HCT116 (cell line): Measurements from ENCODE around the gene THG1L. TPM values are rescaled to one million over a fixed set of nuclear protein-coding genes. Genes with fewer than 3 reads are reported as not detected.

ENCODE experiments used
- ATAC-seq: fragments of 200-7000 bp; cut with Tn5 transposase; 2 replicates; pipeline ENCODE4 v1.9.1; 2020; ENCODE audit warnings: mild to moderate bottlenecking, moderate library complexity
- BruUV-seq: library from RNA; stranded (reverse); fragments of 400-500 nt; replicated peaks from 2 replicates; lab custom pipeline; 2021; lab: Mats Ljungman, UMichigan
- CTCF ChIA-PET: fragments of 300-600 bp; sonication (Branson Sonifier 250); formaldehyde crosslinking; loops from one replicate; lab custom pipeline; 2021; ENCODE audit warnings: antibody characterized with exemption; lab: Charles Lee
- POLR2A ChIA-PET: fragments of 300-600, 350-600 bp; sonication (Branson Sonifier 250); formaldehyde crosslinking; loops from one replicate; lab custom pipeline; 2021; ENCODE audit warnings: antibody characterized with exemption; lab: Charles Lee
- RAD21 ChIA-PET, 2 experiments: fragments of 300-600 bp; sonication (Branson Sonifier 250); formaldehyde crosslinking; loops; one replicate each; lab custom pipeline; 2023; ENCODE audit warnings: low total read pairs in 2 of 2; ENCODE audit not compliant: uncharacterized antibody in 2 of 2, unreplicated experiment in 2 of 2, low non-redundant PET in 1 of 2; lab: Charles Lee
- DNase-seq: peaks from one replicate; pipeline ENCODE4 v3.0.0-alpha.2; 2010; ENCODE audit warnings: low read depth, low spot score
- H2AFZ ChIP-seq: fragments of 200-600 bp; shearing (Covaris generic), sonication (generic); 2 replicates; pipeline ENCODE4 v1.6.1; 2017; ENCODE audit warnings: low read depth, mixed run types, mixed read lengths, antibody characterized with exemption, low read length; ENCODE audit not compliant: poor library complexity, severe bottlenecking
- H3K27ac ChIP-seq: 2 replicates; pipeline ENCODE4 v1.5.1; 2012; ENCODE audit warnings: low read depth, low read length
- H3K27me3 ChIP-seq: fragments of 200-600 bp; sonication (generic); 2 replicates; pipeline ENCODE4 v1.6.1; 2016; ENCODE audit warnings: mixed run types, low read length, mixed read lengths; ENCODE audit not compliant: insufficient read depth
- H3K36me3 ChIP-seq, 2 experiments: fragments of 200-500 bp in 1 of 2; fragments of 200-600 bp in 1 of 2; sonication (Bioruptor generic) in 1 of 2; sonication (generic) in 1 of 2; 2 replicates each; pipeline versions ENCODE4 v1.5.1 to v1.6.1; 2014 to 2016; ENCODE audit warnings: low read length in 2 of 2, inconsistent platforms in 1 of 2, mixed read lengths in 1 of 2, mixed run types in 1 of 2; ENCODE audit not compliant: insufficient read depth in 2 of 2, control insufficient read depth in 1 of 2
- H3K4me1 ChIP-seq, 2 experiments: fragments of 200-600 bp in 1 of 2; sonication (generic) in 1 of 2; 2 replicates each; pipeline versions ENCODE4 v1.5.1 to v1.6.1; 2012 to 2017; ENCODE audit warnings: low read length in 2 of 2, inconsistent platforms in 1 of 2, mild to moderate bottlenecking in 1 of 2, mixed read lengths in 1 of 2, mixed run types in 1 of 2, moderate library complexity in 1 of 2; ENCODE audit not compliant: insufficient read depth in 2 of 2, control insufficient read depth in 1 of 2
- H3K4me2 ChIP-seq: fragments of 200-600 bp; sonication (generic); 2 replicates; pipeline ENCODE4 v1.6.1; 2017; ENCODE audit warnings: mixed run types, low read length, mixed read lengths
- H3K4me3 ChIP-seq, 2 experiments: fragments of 200-600 bp in 1 of 2; sonication (generic) in 1 of 2; replicated peaks in 1 of 2; 2 replicates each; pipeline ENCODE4 v1.5.1; 2011 to 2016; ENCODE audit warnings: low read length in 2 of 2, control low read depth in 1 of 2, low read depth in 1 of 2, mild to moderate bottlenecking in 1 of 2, mixed read lengths in 1 of 2, mixed run types in 1 of 2
- H3K79me2 ChIP-seq: fragments of 200-600 bp; sonication (generic); 2 replicates; pipeline ENCODE4 v1.6.1; 2017; ENCODE audit warnings: mild to moderate bottlenecking, mixed run types, low read length, moderate library complexity, mixed read lengths; ENCODE audit not compliant: insufficient read depth
- H3K9ac ChIP-seq: fragments of 200-600 bp; sonication (generic); 2 replicates; pipeline ENCODE4 v1.6.1; 2016; ENCODE audit warnings: low read length, mixed read lengths
- H3K9me2 ChIP-seq: fragments of 200-600 bp; sonication (generic), shearing (Covaris generic); 2 replicates; pipeline ENCODE4 v1.6.1; 2017; ENCODE audit warnings: mixed run types, mild to moderate bottlenecking, moderate library complexity; ENCODE audit not compliant: insufficient read depth
- H3K9me3 ChIP-seq, 2 experiments: fragments of 200-500 bp in 1 of 2; fragments of 200-600 bp in 1 of 2; sonication (Bioruptor generic) in 1 of 2; sonication (generic) in 1 of 2; 2 replicates each; pipeline ENCODE4 v1.6.1; 2014 to 2017; ENCODE audit warnings: low read length in 2 of 2, mixed read lengths in 2 of 2, inconsistent platforms in 1 of 2, low read depth in 1 of 2, mild to moderate bottlenecking in 1 of 2, mixed run types in 1 of 2, moderate library complexity in 1 of 2; ENCODE audit not compliant: control insufficient read depth in 1 of 2, insufficient read depth in 1 of 2
- H4K20me1 ChIP-seq: fragments of 200-600 bp; sonication (generic), shearing (Covaris generic); 2 replicates; pipeline ENCODE4 v1.6.1; 2017; ENCODE audit warnings: mixed run types, mild to moderate bottlenecking, moderate library complexity; ENCODE audit not compliant: insufficient read depth
- CBX3 ChIP-seq: IDR thresholded peaks from 2 replicates; pipeline ENCODE4 v1.6.1; 2012; ENCODE audit warnings: low read depth
- ELF1 ChIP-seq: IDR thresholded peaks from 2 replicates; pipeline ENCODE4 v1.6.1; 2012; ENCODE audit warnings: low read depth, borderline replicate concordance
- EZH2 ChIP-seq: fragments of 200-600 bp; sonication (generic); IDR thresholded peaks from 2 replicates; pipeline ENCODE4 v1.6.1; 2017; ENCODE audit warnings: antibody characterized with exemption, mixed run types
- EZH2phosphoT487 ChIP-seq: fragments of 200-600 bp; IDR thresholded peaks from 2 replicates; pipeline ENCODE4 v1.6.1; 2018; ENCODE audit warnings: antibody characterized with exemption, borderline replicate concordance
- FOSL1 ChIP-seq: IDR thresholded peaks from 2 replicates; pipeline ENCODE4 v1.6.1; 2012; ENCODE audit warnings: low read depth
- POLR2A ChIP-seq: IDR thresholded peaks from 2 replicates; pipeline ENCODE4 v1.7.0; 2011; ENCODE audit warnings: borderline replicate concordance; ENCODE audit not compliant: insufficient read depth, insufficient read length; ENCODE audit errors: extremely low read depth
- POLR2AphosphoS5 ChIP-seq: IDR thresholded peaks from 2 replicates; pipeline ENCODE4 v1.6.1; 2011; ENCODE audit warnings: mild to moderate bottlenecking, low read depth, low read length, moderate library complexity
- SIN3A ChIP-seq: IDR thresholded peaks from 2 replicates; pipeline ENCODE4 v1.6.1; 2012; ENCODE audit warnings: low read depth
- SRF ChIP-seq: IDR thresholded peaks from 2 replicates; pipeline ENCODE4 v1.6.1; 2012; ENCODE audit warnings: low read depth
- TCF7L2 ChIP-seq: IDR thresholded peaks from 2 replicates; pipeline ENCODE4 v1.7.0; 2011; ENCODE audit warnings: borderline replicate concordance, inconsistent platforms; ENCODE audit not compliant: insufficient read depth, insufficient read length; ENCODE audit errors: extremely low read depth
- ZFX ChIP-seq: fragments of 450-650 bp; IDR thresholded peaks from 2 replicates; pipeline ENCODE4 v1.6.1; 2017
- ZNF274 ChIP-seq: fragments of 200-500 bp; sonication (Bioruptor generic); IDR thresholded peaks from 2 replicates; pipeline ENCODE4 v1.6.1; 2014; ENCODE audit warnings: mild to moderate bottlenecking, low read depth, low read length, inconsistent platforms
- intact Hi-C: fragments of 100-400 bp; cut with micrococcal nuclease; formaldehyde crosslinking; loops from 2 replicates; pipeline ENCODE4 v1.10.0; 2022
- total RNA-seq: library from RNA; stranded (reverse); gene quantifications from one replicate; pipeline ENCODE4 v1.2.1, GENCODE V29; 2021; ENCODE audit not compliant: unreplicated experiment
- TF ChIP-seq, protein P1 (sequence below): IDR thresholded peaks from 2 replicates; pipeline ENCODE4 v1.6.1; 2012

THG1L gene
- total RNA-seq, 1 experiment from 2014 or later = 33.9 TPM

GRCh38 chr5:157713830-157714595 lies 17.2 kb upstream of the THG1L start:
- DNase-seq (no peak), ATAC-seq (no peak)
- POLR2A ChIA-PET = no interaction called here
- no peaks in the 10 kb centered on the region for H4K20me1 ChIP-seq
- H3K27ac ChIP-seq = no peak overlapping the region
- H2AFZ ChIP-seq = no peak overlapping the region
- CTCF ChIA-PET = no interaction called here
- H3K4me3 ChIP-seq = no peak overlapping the region
- no peaks in the 10 kb centered on the region for H3K27me3 ChIP-seq
- H3K36me3 ChIP-seq = no peaks in the 10 kb centered on the region
- H3K9me2 ChIP-seq = no peaks in the 10 kb centered on the region
- no peak overlapping the region for H3K4me2 ChIP-seq
- RAD21 ChIA-PET = no interaction called here
- no peak overlapping the region for H3K9ac ChIP-seq
- no peak for TF ChIP-seq EZH2phosphoT487
- TF ChIP-seq ZFX = no peak
- no peak for TF ChIP-seq CBX3
- no peak for TF ChIP-seq ELF1
- TF ChIP-seq ZNF274 = no peak
- no peak for TF ChIP-seq POLR2A
- TF ChIP-seq POLR2AphosphoS5 = no peak
- no peak for TF ChIP-seq TCF7L2
- TF ChIP-seq, protein P1, sequence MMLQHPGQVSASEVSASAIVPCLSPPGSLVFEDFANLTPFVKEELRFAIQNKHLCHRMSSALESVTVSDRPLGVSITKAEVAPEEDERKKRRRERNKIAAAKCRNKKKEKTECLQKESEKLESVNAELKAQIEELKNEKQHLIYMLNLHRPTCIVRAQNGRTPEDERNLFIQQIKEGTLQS = no peak
- no peak for TF ChIP-seq SRF
- no peak for TF ChIP-seq FOSL1
- TF ChIP-seq SIN3A = no peak
- no peak for TF ChIP-seq EZH2
- TF ChIP-seq, all 23 proteins: peak for 0
- BruUV-seq = no TSS peak
- intact Hi-C loops = loop anchor here (10.0 kb wide), 1 partner anchor 239 kb away; no protein-coding TSS in a partner anchor
- H3K79me2 ChIP-seq = no peaks in the 10 kb centered on the region
- peaks cover 0 to 10% of the 10 kb centered on the region in 2 experiments; a peak in 2 of 4 replicates for H3K4me1 ChIP-seq
- H3K9me3 ChIP-seq = no peaks in the 10 kb centered on the region
